SIG-M5 (cell line): Measurements from ENCODE around the gene UBXN6.
A peak's percentile ranks its signal among the peaks of the same experiment; 100 is the strongest.

Source experiments
- DNase-seq: peaks from one replicate; lab custom pipeline; 2025; lab: John Stamatoyannopoulos, UW

Gene UBXN6

DNA sequence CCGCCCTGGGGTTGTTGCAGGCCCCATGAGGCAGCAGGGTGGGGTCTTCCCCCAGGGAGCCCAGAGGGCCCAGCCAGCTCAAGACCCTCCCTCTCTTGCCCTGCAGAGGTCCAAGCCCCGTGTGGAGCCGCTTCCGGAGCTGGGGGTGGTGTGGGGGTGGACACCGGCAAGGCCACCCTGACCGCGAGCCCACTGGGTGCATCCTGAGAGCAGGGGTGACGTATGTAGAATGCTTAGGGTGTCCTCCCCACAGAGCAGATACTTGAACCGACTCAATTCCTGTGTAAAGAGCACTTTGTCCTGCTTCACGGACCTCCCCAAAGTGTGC lies 14.8 kb downstream of the UBXN6 start:
- DNase-seq, result no peak

GRCh38 chr19:4441994-4442818 lies 15.4 kb downstream of the UBXN6 start:
- no peak for DNase-seq

- no peak for DNase-seq
Observed at GRCh38 chr19:4439243-4439642, 18.4 kb downstream of the UBXN6 start.

DNA sequence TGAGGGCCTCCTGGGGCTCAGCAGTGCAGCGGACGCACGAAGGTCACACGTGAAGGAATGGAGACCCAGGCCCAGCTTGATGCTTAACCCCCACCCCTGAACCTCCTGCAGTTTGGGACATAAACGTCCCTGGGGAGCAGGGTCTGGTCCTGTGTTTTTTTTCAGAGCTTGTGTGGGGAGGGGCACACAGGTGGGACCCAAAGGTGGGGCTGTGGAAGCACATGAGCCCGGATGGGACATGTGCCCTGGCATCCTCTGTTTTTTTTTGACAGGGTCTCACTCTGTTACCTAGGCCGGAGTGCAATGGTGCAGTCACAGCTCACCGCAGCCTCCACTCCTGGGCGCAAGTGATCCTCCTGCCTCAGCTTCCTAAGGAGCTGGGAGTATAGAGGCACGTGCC lies 20.5 kb downstream of the UBXN6 start:
- DNase-seq, result no peak

GRCh38 chr19:4436231-4436630 lies 21.4 kb downstream of the UBXN6 start:
- no peak for DNase-seq

DNA sequence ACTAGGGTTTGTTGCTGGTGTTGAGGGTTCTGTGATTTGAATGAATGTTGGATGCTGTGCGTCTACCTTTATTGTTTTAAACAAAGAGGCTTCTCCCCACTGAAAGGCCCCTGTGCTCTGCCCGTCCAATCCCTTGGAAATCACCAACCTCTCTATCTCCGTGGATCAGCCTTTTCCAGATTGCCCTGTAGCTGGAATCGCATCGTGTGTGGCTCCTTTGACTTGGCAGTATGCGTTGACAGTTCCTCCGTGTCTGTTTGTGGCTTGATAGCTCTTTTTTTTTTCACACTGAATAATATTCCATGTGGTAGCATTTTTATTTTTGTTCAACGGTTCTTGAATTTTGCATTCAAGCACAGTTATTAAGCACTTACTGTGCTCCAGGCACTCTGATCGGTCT lies 23.2 kb downstream of the UBXN6 start:
- no peak for DNase-seq

DNA sequence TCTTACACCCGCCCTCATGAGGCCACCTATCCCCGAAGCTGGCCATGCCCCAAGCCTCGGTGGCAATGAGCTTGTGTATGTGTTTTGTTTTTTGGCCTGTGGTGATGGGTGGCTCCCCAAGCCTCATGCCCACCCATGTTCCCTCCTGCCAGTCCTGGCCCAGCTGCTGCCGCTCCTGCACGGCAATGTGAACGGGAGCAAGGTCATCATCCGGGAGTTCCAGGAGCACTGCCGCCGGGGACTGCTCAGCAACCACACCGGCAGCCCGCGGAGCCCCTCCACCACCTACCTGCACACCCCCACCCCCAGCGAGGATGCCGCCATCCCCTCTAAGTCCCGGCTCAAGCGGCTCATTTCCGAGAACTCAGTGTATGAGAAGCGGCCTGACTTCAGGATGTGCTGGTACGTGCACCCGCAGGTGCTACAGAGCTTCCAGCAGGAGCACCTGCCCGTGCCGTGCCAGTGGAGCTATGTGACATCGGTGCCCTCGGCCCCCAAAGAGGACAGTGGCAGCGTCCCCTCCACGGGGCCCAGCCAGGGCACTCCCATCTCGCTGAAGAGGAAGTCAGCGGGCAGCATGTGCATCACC lies 24.6 kb downstream of the UBXN6 start:
- no peak for DNase-seq

- no peak for DNase-seq
Observed at GRCh38 chr19:4431808-4432674, 25.6 kb downstream of the UBXN6 start.

- no peak for DNase-seq
Observed at GRCh38 chr19:4431296-4431695, 26.3 kb downstream of the UBXN6 start.

GRCh38 chr19:4430760-4431159 lies 26.8 kb downstream of the UBXN6 start:
- peak; percentile 24 for DNase-seq

GRCh38 chr19:4429771-4430171 lies 27.8 kb downstream of the UBXN6 start:
- DNase-seq, result no peak

DNA sequence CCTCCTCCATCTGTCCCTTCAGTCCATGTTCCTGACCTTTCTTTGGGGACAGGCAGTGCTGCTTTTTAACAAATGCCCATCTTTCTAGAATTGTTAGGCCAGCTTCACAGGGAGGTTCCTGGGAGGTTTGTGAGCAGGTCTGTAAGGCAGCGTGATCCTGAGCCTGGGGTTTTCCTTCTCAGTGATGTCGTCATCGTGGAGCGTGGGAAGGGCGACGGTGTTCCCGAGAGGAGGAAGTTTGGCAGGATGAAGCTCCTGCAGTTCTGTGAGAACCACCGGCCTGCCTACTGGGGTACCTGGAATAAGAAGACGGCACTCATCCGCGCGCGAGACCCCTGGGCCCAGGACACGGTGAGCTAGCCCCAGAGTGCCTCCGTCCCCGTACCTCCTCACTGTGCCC lies 28.3 kb downstream of the UBXN6 start:
- no peak for DNase-seq

- no peak for DNase-seq
Observed at GRCh38 chr19:4428326-4428975, 29.1 kb downstream of the UBXN6 start.

DNA sequence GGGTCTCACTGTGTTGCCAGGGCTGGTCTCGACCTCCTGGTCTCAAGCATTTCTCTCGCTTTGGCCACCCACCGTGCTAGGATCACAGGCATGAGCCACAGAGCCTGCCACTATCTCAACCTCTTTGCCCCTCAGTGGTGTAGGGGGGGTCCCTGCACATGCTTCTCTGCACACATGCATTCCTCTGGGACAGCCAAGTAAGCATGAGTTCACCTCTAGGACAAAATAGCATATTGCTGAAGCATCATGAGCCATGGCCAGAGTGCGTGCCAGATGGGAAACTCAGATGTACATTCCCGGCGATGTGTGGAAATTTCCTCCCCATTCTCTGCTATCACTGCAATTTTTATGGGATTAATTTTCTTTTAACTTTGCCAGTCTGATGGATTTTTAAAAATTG lies 32.1 kb downstream of the UBXN6 start:
- DNase-seq, result no peak

GRCh38 chr19:4423416-4424126 lies 34.0 kb downstream of the UBXN6 start:
- DNase-seq, result no peak

- no peak for DNase-seq
Observed at GRCh38 chr19:4416268-4416667, 41.3 kb downstream of the UBXN6 start.

GRCh38 chr19:4415352-4415751 lies 42.2 kb downstream of the UBXN6 start:
- DNase-seq, result no peak

DNA sequence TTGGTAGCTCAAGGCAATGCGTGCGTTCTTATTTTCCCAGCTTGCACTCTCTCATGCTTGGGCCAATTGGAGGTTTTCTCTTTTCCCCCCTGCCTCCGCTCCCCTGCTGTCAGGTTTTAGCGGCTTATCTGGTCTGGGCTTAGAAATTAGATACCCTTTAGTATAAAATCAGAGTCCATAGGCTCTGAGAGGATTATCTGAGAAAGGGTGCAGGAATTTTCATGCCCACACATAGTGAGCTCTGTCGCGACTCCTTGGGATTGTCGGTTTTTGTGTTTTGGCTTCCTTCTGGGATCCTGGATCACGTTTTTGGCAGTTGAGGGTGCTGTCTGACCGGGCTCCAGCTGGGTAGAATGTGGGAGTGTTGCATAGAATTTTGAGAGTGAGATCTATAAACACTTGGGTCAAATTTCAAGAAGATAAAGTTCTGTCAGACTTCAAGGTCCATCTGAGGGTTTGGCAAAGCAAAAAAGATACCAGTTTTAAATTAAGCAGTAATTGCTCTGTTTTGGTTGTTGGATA lies 42.7 kb downstream of the UBXN6 start:
- no peak for DNase-seq

GRCh38 chr19:4414144-4414799 lies 43.3 kb downstream of the UBXN6 start:
- no peak for DNase-seq

- no peak for DNase-seq
Observed at GRCh38 chr19:4413588-4413987, 44.0 kb downstream of the UBXN6 start.
